Embryonic facial prominence (tissue), 1 donor: Measurements from ENCODE around the gene RNF41.

ENCODE experiments used
- DNase-seq: peaks from one replicate; pipeline ENCODE4 v3.0.0-alpha.2; 2016; ENCODE audit errors: extremely low spot score

Gene RNF41

GRCh38 chr12:56152756-56153677 lies 68.7 kb downstream of the RNF41 start:
- no peak for DNase-seq
